HepG2 (cell line): ENCODE results near the gene TPM2. TPM values are rescaled to one million over a fixed set of nuclear protein-coding genes. Genes with fewer than 3 reads are reported as not detected.
A peak's percentile ranks its signal among the peaks of the same experiment; 100 is the strongest.

Source experiments
- BHLHE40 ChIP-seq: IDR thresholded peaks from 2 replicates; pipeline ENCODE4 v1.6.1; 2011; ENCODE audit warnings: low read length, improper control_type of control experiment
- CHD4 ChIP-seq: fragments of 200-600 bp; sonication (generic); IDR thresholded peaks from 2 replicates; pipeline ENCODE4 v1.7.0; 2017; ENCODE audit warnings: mild to moderate bottlenecking, low read length, borderline replicate concordance
- YY1 ChIP-seq: IDR thresholded peaks from 2 replicates; pipeline ENCODE4 v1.6.1; 2011; ENCODE audit warnings: low read length, low read depth, moderate library complexity, mild to moderate bottlenecking; ENCODE audit not compliant: insufficient read depth, insufficient replicate concordance
- ZBTB38 ChIP-seq: sonication (generic); formaldehyde crosslinking; IDR thresholded peaks from 2 replicates; pipeline ENCODE4 v1.5.1; 2020; ENCODE audit warnings: mild to moderate bottlenecking, missing genetic modification reagents
- ZNF263 ChIP-seq: sonication (generic); formaldehyde crosslinking; IDR thresholded peaks from 2 replicates; pipeline ENCODE4 v1.4.0; 2020; ENCODE audit warnings: missing genetic modification reagents
- ZNF770 ChIP-seq: sonication (generic); formaldehyde crosslinking; IDR thresholded peaks from 2 replicates; pipeline ENCODE4 v1.5.0; 2020; ENCODE audit warnings: mild to moderate bottlenecking, missing genetic modification reagents
- ZNF850 ChIP-seq: sonication (generic); formaldehyde crosslinking; conservative IDR thresholded peaks from 2 replicates; pipeline ENCODE4 v1.9.0; 2021; ENCODE audit warnings: mild to moderate bottlenecking, missing genetic modification reagents
- polyA plus RNA-seq, 8 experiments: library from polyadenylated mRNA; depleted of rRNA in 3 of 8; stranded (reverse) in 7 of 8; unstranded in 1 of 8; fragments of >200 nt; fragmentation: Illumina TruSeq in 4 of 8; extraction: Trizol in 4 of 8; gene quantifications; 2 replicates each; pipeline versions ENCODE4 v1.2.1 to v1.2.3, GENCODE V29; 2011 to 2016; ENCODE audit warnings: low read depth in 4 of 8, missing spikeins in 1 of 8, mixed read lengths in 1 of 8; ENCODE audit not compliant: insufficient read depth in 1 of 8
- total RNA-seq, 5 experiments: library from RNA; depleted of rRNA; stranded (reverse); fragments of >200 nt; fragmentation: Illumina TruSeq; extraction: Trizol; gene quantifications; 2 replicates each; pipeline ENCODE4 v1.2.3, GENCODE V29; 2016; ENCODE audit warnings: low read depth in 1 of 5
- TF ChIP-seq, protein P1 (sequence below), 2 experiments: sonication (generic) in 1 of 2; formaldehyde crosslinking in 1 of 2; IDR thresholded peaks; 2 replicates each; pipeline versions ENCODE4 v1.5.1 to v1.6.1; 2011 to 2020; ENCODE audit warnings: borderline replicate concordance in 1 of 2, low read depth in 1 of 2, low read length in 1 of 2, mild to moderate bottlenecking in 1 of 2, missing genetic modification reagents in 1 of 2, moderate library complexity in 1 of 2

The TPM2 gene
- total and polyA plus RNA-seq, 2 of the 13 experiments (the other 11 are each of a cell fraction or from before 2014, with no cell fraction given), result 3.1 to 10.7 TPM

- TF ChIP-seq YY1, result no peak
- TF ChIP-seq, protein P1, sequence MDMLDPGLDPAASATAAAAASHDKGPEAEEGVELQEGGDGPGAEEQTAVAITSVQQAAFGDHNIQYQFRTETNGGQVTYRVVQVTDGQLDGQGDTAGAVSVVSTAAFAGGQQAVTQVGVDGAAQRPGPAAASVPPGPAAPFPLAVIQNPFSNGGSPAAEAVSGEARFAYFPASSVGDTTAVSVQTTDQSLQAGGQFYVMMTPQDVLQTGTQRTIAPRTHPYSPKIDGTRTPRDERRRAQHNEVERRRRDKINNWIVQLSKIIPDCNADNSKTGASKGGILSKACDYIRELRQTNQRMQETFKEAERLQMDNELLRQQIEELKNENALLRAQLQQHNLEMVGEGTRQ (IDR thresholded peaks at IDR 0.05; ENCODE audit: low read depth, low read length), result no peak
- TF ChIP-seq, protein P1 (CRISPR knock-in tag; IDR thresholded peaks at IDR 0.05; ENCODE audit: borderline replicate concordance), result peak; percentile 55; the same call in 1 of the 2 replicates
- TF ChIP-seq ZNF263 (CRISPR knock-in tag), result no peak
- 0 out of 2 replicates have a peak, but pooled peaks have one; percentile 39 for TF ChIP-seq CHD4
- peak; percentile 64 for TF ChIP-seq ZNF770 (CRISPR knock-in tag)
- TF ChIP-seq BHLHE40, result peak; percentile 80
- no peak for TF ChIP-seq ZBTB38 (CRISPR knock-in tag)
- TF ChIP-seq ZNF850 (CRISPR knock-in tag), result no peak
Measured at GRCh38 chr9:35656831-35657545, 32.7 kb downstream of the TPM2 start (continued).
